ENCODE data around the gene PARP6. TPM values are rescaled to one million over a fixed set of nuclear protein-coding genes. Genes with fewer than 3 reads are reported as not detected.

PARP6 gene
- total and polyA plus RNA-seq, 4 donors: 33.7 to 73.9 (median 59.9) TPM

DNA sequence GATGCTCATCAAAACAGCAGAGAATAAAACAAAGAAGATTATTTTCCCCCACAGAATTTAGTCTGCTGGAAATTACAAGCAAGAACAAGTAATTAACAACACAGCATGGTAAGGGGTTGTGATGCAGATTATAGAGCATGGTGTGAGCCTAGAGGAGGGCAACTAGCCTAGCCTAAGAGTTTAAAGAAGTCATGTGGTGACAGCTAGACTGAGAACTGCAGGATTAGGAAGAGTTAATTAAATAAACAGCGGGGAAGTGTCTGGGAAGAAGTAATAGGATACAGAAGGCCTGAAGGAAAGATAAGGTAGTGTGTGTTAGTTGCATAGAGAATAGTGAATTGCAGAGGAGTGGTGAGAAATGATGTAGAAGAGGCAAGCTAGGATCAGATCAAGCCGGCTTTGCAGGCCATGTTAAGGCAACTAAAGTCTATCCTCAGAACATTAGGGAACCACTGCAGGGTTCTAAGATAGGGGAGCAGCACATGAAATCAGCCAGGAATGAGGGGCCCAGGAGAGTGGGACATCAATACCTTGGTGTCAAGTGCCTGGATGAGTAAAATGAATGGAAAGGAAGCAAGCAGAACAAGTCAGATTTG lies 29.5 kb downstream of the PARP6 start:
- Histone ChIP-seq H3K36me3 (ENCODE audit: control insufficient read depth in 4 of 4, insufficient read depth in 4 of 4, low read length in 4 of 4) (peaks cover 11 to 46% (median 27%) of the 10 kb centered on the region in 4 donors), H3K4me3 (no peak overlapping the region), H3K9me3 (ENCODE audit: control insufficient read depth in 4 of 4, insufficient read depth in 3 of 4, low read length in 3 of 4) (no peaks in the 10 kb centered on the region), H3K4me1 (ENCODE audit: control insufficient read depth in 5 of 5, insufficient read depth in 5 of 5, low read length in 5 of 5) (no peaks in the 10 kb centered on the region), H3K9ac (ENCODE audit: insufficient read depth in 1 of 2, low read length in 2 of 2) (no peak overlapping the region), H3K27me3 (ENCODE audit: control insufficient read depth in 3 of 3, insufficient read depth in 3 of 3, low read length in 2 of 3) (no peaks in the 10 kb centered on the region), H3K27ac (ENCODE audit: low read depth in 1 of 2, low read length in 1 of 2) (no peak overlapping the region)
- ATAC-seq (ENCODE audit: insufficient read depth, low FRiP score) (no peak), DNase-seq (no peak)
- TF ChIP-seq, protein P1, sequence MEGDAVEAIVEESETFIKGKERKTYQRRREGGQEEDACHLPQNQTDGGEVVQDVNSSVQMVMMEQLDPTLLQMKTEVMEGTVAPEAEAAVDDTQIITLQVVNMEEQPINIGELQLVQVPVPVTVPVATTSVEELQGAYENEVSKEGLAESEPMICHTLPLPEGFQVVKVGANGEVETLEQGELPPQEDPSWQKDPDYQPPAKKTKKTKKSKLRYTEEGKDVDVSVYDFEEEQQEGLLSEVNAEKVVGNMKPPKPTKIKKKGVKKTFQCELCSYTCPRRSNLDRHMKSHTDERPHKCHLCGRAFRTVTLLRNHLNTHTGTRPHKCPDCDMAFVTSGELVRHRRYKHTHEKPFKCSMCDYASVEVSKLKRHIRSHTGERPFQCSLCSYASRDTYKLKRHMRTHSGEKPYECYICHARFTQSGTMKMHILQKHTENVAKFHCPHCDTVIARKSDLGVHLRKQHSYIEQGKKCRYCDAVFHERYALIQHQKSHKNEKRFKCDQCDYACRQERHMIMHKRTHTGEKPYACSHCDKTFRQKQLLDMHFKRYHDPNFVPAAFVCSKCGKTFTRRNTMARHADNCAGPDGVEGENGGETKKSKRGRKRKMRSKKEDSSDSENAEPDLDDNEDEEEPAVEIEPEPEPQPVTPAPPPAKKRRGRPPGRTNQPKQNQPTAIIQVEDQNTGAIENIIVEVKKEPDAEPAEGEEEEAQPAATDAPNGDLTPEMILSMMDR (IDR thresholded peaks at IDR 0.05; ENCODE audit: control extremely low read depth, extremely low read depth): no peak
- 65 to 66% methylated on average over 2 of the region's 2 CpGs for WGBS, 2 donors

DNA sequence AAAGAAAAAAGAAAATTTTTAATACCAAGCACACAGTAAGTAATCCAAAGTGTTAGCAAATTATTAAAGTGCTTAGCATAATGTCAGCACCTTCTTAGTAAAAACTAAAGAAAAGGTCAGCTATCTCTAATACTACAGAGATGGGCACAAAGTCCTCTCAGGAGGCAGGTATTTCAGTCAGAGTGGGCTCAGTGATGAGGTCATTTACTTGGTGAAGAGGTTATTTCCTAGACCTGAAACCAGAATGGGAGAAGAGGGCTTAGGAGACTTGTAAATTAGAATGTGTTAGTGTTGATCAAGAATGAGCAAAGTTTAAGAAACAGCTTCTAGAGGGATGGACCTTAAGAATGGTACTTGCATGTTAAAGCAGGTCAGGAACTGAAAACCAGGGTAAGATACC lies 32.7 kb downstream of the PARP6 start:
- H3K4me1 ChIP-seq (ENCODE audit: control insufficient read depth in 5 of 5, insufficient read depth in 5 of 5, low read length in 5 of 5): no peaks in the 10 kb centered on the region
- ATAC-seq (ENCODE audit: insufficient read depth, low FRiP score): no peak
- no peak for DNase-seq
- TF ChIP-seq, protein P1 (IDR thresholded peaks at IDR 0.05; ENCODE audit: control extremely low read depth, extremely low read depth): no peak
- H3K27ac ChIP-seq (ENCODE audit: low read depth in 1 of 2, low read length in 1 of 2): no peak overlapping the region
- peaks cover 11 to 37% (median 27%) of the 10 kb centered on the region in 4 donors for H3K36me3 ChIP-seq (ENCODE audit: control insufficient read depth in 4 of 4, insufficient read depth in 4 of 4, low read length in 4 of 4)
- no peaks in the 10 kb centered on the region for H3K27me3 ChIP-seq (ENCODE audit: control insufficient read depth in 3 of 3, insufficient read depth in 3 of 3, low read length in 2 of 3)
- H3K4me3 ChIP-seq: no peak overlapping the region
- H3K9me3 ChIP-seq (ENCODE audit: control insufficient read depth in 4 of 4, insufficient read depth in 3 of 4, low read length in 3 of 4): no peaks in the 10 kb centered on the region
- H3K9ac ChIP-seq (ENCODE audit: insufficient read depth in 1 of 2, low read length in 2 of 2): no peak overlapping the region

DNA sequence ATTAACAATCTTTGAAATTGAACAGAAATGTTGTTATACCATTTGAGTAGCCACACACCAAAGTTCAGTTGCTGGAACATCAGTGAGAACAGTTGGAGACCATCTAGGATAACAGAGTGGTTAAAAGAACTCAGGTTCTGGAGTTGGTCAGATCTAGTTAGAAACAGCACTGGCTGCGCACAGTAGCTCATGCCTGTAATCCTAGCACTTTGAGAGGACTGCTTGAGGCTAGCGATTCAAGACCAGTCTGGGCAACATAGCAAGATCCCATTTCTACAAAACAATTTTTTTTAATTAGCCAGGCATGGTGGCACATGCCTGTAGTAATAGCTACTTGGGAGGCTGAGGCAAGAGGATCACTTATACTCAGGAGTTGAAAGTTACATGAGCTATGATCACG lies 33.8 kb downstream of the PARP6 start:
- WGBS, 2 donors: 97% methylated on average over 3 of the region's 3 CpGs
- Histone ChIP-seq H3K4me1 (ENCODE audit: control insufficient read depth in 5 of 5, insufficient read depth in 5 of 5, low read length in 5 of 5) (no peaks in the 10 kb centered on the region), H3K27ac (ENCODE audit: low read depth in 1 of 2, low read length in 1 of 2) (peak overlapping the region in 1 of 2 donors; percentile 8), H3K27me3 (ENCODE audit: control insufficient read depth in 3 of 3, insufficient read depth in 3 of 3, low read length in 2 of 3) (no peaks in the 10 kb centered on the region), H3K36me3 (ENCODE audit: control insufficient read depth in 4 of 4, insufficient read depth in 4 of 4, low read length in 4 of 4) (peaks cover 11 to 28% (median 19%) of the 10 kb centered on the region in 4 donors), H3K9me3 (ENCODE audit: control insufficient read depth in 4 of 4, insufficient read depth in 3 of 4, low read length in 3 of 4) (no peaks in the 10 kb centered on the region), H3K9ac (ENCODE audit: insufficient read depth in 1 of 2, low read length in 2 of 2) (no peak overlapping the region), H3K4me3 (no peak overlapping the region)
- ATAC-seq (ENCODE audit: insufficient read depth, low FRiP score) (no peak), DNase-seq (no peak)
- TF ChIP-seq, protein P1 (IDR thresholded peaks at IDR 0.05; ENCODE audit: control extremely low read depth, extremely low read depth): no peak

DNA sequence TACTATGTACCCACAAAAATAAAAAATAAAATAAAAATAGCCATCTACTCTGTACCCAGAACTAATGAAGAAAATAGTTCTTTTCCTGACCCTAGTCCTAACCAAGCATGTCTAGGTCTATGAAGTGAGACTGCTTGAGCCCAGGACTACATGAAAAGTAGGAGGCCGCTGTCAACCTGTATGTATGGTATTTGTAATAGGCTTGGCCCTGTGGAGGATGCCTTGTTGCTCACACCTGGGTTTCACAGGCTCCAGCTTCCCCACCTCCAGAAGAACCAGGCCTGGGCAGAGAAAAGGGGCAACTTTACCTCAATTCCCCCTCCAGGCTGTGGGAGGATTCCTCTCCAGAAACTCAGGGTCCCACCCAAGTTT lies 34.5 kb downstream of the PARP6 start:
- TF ChIP-seq, protein P1 (IDR thresholded peaks at IDR 0.05; ENCODE audit: control extremely low read depth, extremely low read depth): no peak
- Histone ChIP-seq H3K27ac (ENCODE audit: low read depth in 1 of 2, low read length in 1 of 2) (peak overlapping the region; percentile 10 to 50), H3K4me1 (ENCODE audit: control insufficient read depth in 5 of 5, insufficient read depth in 5 of 5, low read length in 5 of 5) (peaks cover 0 to 3% (median 0%) of the 10 kb centered on the region in 5 donors), H3K9ac (ENCODE audit: insufficient read depth in 1 of 2, low read length in 2 of 2) (no peak overlapping the region), H3K27me3 (ENCODE audit: control insufficient read depth in 3 of 3, insufficient read depth in 3 of 3, low read length in 2 of 3) (no peaks in the 10 kb centered on the region), H3K9me3 (ENCODE audit: control insufficient read depth in 4 of 4, insufficient read depth in 3 of 4, low read length in 3 of 4) (no peaks in the 10 kb centered on the region), H3K4me3 (no peak overlapping the region), H3K36me3 (ENCODE audit: control insufficient read depth in 4 of 4, insufficient read depth in 4 of 4, low read length in 4 of 4) (peaks cover 10 to 24% (median 16%) of the 10 kb centered on the region in 4 donors)
- WGBS, 2 donors: 95 to 100% methylated on average over 1 of the region's 1 CpG
- DNase-seq (no peak), ATAC-seq (ENCODE audit: insufficient read depth, low FRiP score) (no peak)
